ENCODE results near the gene CIDEB.

The CIDEB gene

DNA sequence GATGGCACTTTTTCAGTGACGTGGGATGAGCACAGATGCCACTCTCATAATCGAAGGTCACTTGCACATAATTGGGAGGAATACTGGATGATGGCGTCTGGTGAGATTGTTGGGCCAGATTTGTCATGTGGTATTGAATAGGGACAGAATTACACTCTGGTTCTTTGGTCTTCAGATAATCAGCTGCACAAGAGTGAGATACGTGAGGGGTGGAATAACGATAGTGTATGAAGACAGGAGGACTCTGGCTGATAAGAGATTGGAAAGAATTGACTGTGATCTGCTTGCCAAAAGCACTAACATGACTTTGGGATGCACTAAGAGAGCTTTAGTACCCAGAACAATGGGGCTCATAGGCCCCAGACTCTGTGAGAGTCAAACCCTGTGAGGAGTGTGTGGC, 29.4 kb downstream of the CIDEB start:
- DNase-seq = no peak
- in situ Hi-C loops (cut with MboI; ENCODE audit: low pct_unique_long_range_greater_than_20kb, low sequenced_read_pairs) = no loop called here

DNA sequence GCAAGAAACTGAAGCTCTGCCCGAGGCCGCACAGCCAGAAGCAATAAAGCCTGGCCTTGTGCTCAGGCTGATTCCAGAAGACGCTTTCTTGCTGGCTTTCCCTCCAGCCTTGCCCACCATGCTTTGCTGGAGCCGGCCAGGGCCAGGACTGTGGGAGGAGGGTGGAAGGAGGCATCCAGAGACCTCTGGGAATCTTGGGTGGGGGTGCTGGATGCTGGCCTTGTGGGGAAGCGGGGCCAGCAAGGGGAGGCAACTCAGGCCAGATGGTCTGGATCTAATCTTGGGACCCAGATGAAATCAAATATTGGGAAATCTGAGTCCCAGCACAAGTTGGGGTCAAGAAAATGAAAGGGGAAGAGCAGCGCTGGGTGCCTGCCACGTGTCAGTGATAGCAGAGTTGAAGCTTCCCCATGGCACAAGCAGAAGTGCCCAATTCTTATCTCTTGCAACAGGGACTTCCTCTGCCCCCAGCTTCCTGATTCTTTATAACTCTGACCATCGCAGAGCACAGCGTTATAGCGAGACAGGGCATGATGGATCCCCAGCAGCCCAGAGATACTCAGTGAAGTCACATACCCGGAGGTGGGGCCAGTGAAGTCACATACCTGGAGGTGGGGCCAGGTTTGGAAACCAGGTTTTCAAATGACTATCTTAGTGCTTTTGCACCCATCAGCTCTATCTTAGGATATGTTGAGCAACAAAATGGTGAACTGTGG, 30.0 kb downstream of the CIDEB start:
- peak; percentile 95 for DNase-seq
- in situ Hi-C loops (cut with MboI; ENCODE audit: low pct_unique_long_range_greater_than_20kb, low sequenced_read_pairs) = no loop called here

DNA sequence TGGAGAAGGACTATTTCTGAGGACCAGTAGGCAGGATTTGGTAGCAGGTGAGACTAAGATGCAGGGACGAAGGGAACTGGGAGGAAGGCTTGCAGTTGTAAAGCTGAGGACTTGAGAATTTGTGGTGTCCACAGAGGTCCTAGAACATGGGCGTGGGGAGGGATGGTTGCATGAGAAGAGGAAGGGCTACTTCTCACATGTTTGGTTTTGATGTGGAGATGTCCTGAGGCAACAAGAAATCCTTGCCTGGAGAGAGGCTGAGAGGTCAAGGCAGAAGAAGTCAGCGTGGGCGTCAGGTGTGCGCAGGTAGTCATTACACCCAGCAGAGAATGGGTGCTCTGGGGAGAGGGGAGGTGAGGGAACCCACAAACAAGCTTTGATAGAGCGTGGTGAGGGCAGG, 30.7 kb downstream of the CIDEB start:
- no peak for DNase-seq
- in situ Hi-C loops (cut with MboI; ENCODE audit: low pct_unique_long_range_greater_than_20kb, low sequenced_read_pairs) = no loop called here

DNA sequence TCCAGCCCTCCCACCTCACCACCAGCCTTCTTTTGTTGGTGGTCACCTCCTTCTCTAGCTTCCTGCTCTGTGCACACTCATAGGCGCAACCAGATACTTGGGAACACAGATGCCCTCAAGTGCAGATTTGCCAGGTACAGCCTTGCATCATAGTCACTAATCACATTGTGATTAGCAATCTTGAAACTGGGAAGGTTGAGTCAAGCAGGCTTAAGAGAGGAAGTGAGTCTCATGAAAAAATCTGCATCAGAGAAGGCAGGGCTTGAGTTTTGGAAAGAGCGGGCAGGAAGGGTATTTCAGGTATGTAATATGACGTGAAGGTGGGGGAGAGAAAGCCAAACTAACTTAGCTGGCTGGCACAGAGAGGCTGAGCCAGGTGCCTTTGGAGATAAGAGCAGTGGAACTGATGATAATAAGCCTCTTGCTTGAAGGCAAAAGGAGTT, 33.7 kb downstream of the CIDEB start:
- DNase-seq = peak; percentile 41
- in situ Hi-C loops (cut with MboI; ENCODE audit: low pct_unique_long_range_greater_than_20kb, low sequenced_read_pairs) = no loop called here

DNA sequence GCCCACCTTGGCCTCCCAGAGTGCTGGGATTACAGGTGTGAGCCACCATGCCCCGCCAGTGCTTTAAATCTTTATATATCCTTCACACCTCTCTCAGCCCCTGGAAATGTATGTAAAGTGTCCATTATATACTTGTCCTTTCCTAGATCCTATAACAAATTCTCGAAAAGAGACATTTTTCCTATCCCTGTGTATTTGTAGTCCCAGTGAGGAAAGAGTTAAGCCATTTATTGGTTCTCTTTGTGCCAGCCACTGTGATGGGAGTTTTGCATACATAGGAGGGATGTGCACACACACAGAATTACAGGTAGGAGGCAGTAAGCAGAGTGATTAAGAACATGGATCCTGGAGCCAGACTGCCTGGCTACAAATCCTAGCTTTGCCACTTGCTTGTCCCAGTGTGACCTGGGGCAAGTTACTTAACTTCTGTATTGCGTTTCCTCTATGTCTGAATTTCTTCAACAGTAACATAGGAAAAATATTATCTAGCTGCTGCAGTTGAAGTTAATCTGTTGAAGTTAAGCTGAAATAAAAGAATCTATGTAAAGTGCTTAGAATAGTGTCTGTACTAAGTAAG, 34.3 kb downstream of the CIDEB start:
- peak; percentile 32 for DNase-seq
- in situ Hi-C loops (cut with MboI; ENCODE audit: low pct_unique_long_range_greater_than_20kb, low sequenced_read_pairs) = no loop called here

DNA sequence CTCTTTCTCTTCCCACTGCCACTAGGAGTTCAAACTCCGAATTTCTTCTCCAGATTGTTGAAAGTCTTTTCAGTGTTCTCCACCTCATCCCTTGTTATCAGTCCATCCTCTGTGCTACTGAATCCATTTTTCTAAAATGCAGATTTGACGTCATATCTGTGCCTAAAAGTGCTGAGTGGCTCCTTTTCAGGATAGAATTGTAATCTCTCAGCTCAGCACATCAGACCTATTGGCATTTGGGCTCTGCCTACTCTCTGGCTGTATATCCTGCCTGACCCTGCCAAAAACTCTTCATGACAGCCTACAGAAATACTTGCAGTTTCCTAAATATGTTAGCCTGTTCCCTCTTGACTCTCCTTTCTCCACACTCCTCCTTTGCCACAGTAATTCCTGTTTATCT, 35.3 kb downstream of the CIDEB start:
- no peak for DNase-seq
- in situ Hi-C loops (cut with MboI; ENCODE audit: low pct_unique_long_range_greater_than_20kb, low sequenced_read_pairs) = no loop called here

DNA sequence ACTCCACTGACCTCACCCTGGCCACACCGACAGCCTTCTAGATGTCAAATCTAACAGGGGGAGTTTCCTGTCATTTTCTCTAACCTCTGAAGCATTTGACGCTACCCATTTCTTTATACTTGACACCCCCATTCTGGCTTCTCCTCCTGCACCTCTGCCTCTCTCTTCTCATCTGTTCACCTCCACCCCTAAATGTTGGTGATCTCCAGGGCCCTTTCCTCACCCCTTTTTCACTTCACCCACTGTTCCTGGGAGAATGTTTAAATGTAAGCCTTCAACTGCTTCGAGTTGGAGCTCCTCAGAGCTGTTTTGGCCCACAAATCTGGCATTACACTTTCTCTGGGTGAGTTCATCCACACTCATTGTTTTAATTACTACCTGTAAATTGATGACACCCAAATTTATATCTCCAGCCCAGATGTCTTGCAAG, 35.9 kb downstream of the CIDEB start:
- in situ Hi-C loops (cut with MboI; ENCODE audit: low pct_unique_long_range_greater_than_20kb, low sequenced_read_pairs) = no loop called here
- no peak for DNase-seq

DNA sequence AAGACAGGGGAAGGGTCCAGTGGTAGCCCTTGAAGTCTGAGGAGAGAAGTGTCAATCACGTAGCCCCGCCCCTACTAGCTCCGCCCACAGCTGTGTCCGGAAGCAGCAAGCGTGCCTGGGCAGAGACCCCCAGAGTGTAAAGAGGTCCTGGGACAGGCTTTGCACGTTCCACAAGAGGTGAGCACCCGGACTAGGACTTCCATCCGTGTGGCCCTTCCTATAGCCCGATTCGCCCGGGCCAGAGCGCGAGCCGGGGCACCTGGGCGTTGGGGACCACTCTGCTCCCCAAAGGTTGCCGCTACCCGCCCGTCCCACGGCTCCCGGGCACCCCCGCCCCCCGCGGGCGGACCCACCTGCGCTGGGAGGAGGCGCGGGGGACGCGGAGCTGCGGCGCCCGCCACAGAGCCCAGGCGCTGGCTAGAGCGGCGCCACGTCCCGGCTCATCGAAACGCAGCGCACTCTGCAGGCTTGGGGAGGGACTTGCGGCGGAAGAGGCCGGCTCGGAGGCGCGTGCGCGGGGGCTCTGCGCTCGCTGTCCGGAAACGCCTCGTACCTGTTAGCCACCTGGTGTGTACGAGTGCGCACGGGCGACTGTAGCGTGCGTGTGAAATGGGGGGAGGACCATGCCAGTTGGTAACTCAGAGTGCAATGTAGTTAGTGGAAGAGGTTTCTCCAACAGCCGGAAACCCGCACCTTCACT, 36.5 kb downstream of the CIDEB start, which contains the start of gene RABGGTA:
Gene RABGGTA, minus strand, starts transcription at position 464 of the 700 bp plus-strand sequence. CDS start 482 bp downstream, outside the sequence.
- DNase-seq = peak; percentile 92
- in situ Hi-C loops (cut with MboI; ENCODE audit: low pct_unique_long_range_greater_than_20kb, low sequenced_read_pairs) = no loop called here

DNA sequence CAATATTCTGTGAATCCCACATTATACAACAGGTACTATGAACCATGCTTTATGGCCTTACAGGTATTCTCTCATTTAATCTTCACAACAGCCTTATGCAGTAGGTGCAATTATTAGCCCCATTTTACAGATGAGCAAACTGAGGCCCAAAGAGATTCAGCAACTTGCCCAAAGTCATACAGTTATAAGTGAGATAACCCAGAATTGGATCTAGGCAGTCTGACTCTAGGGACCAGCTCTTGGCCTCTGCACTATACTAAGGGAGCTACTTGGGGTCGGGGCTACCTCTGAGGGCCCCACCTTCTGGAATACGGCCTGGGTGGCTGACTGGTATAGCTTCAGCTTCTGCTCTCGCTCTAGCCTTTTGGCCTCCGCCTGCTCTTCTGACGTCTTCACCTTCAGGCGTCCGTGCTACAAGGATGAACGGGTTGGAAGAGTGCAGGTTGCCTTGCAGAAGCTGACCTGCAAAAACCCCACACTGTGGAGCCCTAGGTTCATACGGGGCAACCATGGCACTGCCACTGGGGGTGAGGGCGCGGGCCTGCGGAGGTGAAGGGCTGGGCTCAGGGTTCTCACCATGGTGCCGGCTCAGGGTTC, 37.1 kb downstream of the CIDEB start:
- in situ Hi-C loops (cut with MboI; ENCODE audit: low pct_unique_long_range_greater_than_20kb, low sequenced_read_pairs) = no loop called here
- no peak for DNase-seq

DNA sequence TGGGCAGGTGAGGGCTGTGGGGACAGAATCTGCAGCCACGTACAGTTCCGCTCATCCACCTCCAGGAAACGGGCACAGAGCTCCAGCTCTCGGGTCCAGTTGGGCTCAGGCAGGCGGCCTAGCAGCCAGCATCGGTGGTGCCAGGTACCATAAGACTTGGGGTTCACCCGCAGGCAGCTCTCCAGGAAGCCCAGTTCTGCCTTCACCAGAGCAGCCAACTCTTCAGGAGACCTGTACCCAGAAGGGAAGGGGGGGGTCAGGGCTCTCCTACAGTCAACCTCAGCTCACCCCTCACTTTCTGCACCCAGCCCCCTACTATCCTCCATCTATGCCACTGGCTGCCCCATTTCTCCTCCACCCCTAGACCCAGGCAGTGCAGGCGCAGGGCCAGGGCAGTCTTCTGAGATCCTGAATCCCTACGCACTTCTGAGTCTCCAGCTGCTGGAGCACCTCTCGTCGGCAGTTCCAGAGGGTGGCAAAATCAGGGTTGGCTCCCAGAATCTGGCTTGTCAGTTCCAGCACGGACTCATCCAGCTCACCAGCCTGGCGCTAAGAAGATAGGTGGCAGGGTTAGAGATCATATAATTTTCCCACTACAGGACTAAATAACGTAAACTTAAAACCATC, 37.8 kb downstream of the CIDEB start:
- in situ Hi-C loops (cut with MboI; ENCODE audit: low pct_unique_long_range_greater_than_20kb, low sequenced_read_pairs) = no loop called here
- no peak for DNase-seq

DNA sequence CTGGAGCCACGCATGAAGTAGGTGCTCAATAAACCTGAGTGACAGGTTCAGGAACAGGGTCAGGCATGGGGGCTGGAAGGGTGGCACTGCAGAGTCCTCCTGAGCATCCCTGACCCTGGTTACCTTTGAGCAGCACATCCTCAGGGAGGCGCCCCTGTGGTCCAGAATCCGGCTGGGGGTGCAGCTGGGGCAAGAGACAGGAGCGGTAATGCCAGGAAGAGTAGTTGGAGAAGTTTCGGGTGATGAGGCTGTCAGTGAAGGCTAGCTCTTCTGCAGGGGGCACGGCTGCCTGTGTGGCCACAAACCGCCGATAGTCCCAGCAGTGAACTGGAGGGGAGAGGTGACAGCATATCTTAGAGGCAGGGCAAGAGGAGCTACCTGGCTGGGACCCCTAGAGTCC, 38.4 kb downstream of the CIDEB start:
- in situ Hi-C loops (cut with MboI; ENCODE audit: low pct_unique_long_range_greater_than_20kb, low sequenced_read_pairs) = no loop called here
- DNase-seq = no peak

DNA sequence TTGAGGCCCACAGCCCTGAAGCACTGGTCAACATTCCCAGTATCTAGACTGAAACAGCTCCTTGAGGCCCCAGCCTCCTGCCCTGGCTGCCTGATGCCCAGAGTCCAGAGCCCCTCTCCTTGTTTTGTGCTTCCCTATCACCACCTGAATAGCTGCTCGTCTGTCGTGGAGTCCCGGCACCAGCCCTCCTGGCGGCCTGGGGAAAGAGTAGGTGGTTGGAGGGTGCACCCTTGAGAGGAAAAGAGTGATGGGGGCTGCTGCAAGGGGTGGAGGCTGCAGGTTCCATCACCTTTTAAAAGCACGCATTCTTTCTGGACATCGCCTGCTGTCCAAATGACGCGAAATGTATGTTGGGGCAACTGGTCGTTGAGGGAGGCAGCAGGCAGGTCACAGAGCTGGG, 39.6 kb downstream of the CIDEB start:
- no peak for DNase-seq

DNA sequence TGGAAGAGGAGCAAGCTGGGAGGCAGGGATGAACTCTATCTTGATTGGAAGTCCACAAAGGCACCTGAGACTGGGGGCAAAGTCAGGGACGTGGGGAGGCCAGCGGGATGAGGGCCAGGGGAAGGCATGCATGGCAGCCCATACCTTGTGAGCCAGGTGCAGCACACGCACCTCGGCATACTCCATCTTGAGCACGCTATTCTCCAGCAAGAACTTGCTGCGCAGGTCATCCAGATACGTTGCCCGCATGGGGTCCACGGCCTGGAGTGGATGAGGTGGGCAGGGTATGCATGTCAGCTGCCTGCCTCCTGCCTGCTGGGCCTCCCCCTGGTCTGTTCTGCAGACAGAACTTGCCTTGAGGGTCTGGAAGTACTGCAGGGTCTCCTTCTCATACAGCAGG, 40.3 kb downstream of the CIDEB start:
- DNase-seq = no peak
- in situ Hi-C loops (cut with MboI; ENCODE audit: low pct_unique_long_range_greater_than_20kb, low sequenced_read_pairs) = no loop called here

More for the DNA sequence above, 39.6 kb downstream of the CIDEB start:
- in situ Hi-C loops (cut with MboI; ENCODE audit: low pct_unique_long_range_greater_than_20kb, low sequenced_read_pairs) = no loop called here

DNA sequence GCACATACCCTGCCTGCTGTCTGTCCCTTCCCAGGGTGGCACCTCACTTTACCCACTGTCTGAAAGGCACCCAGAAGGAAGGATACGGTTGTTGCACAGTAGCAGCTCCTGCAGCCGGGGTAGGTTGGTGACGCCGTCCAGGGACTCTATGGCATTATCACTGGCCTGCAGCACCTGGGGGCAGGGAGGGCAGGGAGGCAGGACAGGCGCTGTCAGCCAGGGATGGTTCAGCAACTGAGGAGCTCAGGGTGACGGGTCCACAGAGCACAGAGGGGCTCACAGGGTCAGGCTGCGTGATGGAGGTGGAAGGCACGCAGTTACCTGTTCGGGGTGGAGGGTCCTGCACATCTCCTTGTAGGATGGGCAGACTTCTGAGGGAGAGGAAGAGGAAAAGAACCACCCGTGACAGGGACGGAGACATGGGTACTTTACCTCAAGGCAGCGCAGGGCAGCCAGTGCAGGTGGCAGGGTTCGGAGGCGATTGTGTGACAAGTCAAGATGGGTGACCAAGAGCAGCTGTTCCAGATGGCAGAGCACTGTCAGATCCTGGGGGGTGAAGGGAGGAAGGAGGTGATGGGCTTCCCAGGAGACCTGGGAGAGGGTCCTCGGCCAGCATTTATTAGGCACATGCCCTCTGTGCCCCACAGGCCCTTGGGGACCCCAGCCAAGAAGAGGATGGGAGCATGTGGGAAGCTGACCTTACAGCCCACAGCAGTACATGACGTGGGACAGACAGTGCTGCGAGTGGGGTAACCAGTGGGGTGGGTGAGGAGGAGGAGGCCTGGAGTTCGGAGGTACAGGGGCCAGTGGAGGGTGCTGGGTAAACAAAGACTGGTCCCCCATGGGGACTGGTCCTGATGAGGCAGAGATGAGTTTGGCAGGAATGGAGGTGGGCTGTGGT, 41.2 kb downstream of the CIDEB start:
- DNase-seq = no peak
- in situ Hi-C loops (cut with MboI; ENCODE audit: low pct_unique_long_range_greater_than_20kb, low sequenced_read_pairs) = no loop called here

DNA sequence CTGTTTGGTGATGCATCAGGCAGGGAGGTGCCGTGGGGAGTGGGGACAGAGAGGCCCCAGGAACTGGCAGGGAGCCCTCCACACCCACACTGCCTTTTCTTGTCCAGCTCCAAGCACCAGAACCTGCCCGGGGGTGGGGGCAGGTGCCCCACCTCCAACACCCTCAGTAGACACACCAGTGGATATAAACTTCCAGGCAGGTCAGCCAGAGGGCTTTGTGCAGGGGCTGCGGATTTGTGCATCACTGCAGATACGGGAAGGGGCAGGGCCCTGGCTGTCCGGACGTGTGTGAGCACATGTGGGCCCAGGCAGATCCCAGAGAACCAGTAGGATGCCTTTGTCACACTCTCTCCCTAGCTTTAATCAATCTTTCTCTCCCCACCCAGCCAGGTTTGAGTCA, 43.5 kb downstream of the CIDEB start:
- in situ Hi-C loops (cut with MboI; ENCODE audit: low pct_unique_long_range_greater_than_20kb, low sequenced_read_pairs) = no loop called here
- DNase-seq = no peak

DNA sequence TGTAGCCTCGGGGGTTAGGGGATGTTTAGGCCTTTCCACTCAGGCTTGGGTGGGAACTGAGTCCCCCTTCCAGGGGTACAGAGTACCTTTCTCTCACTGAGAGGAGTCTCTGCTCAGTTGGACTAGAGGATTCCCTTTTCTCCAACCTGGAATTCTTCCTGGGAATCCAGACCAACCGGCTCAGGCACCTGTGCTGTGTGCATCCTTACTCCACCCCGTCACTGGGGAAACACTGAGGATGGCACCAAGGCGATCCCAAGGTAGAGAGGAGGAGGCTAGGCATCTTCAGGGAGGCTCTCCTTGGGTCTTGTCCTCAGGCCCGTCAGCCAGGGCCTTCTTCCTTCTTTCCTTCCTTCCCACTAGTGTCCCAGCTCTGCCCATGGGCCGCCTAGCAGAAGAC, 43.9 kb downstream of the CIDEB start:
- in situ Hi-C loops (cut with MboI; ENCODE audit: low pct_unique_long_range_greater_than_20kb, low sequenced_read_pairs) = no loop called here
- no peak for DNase-seq

DNA sequence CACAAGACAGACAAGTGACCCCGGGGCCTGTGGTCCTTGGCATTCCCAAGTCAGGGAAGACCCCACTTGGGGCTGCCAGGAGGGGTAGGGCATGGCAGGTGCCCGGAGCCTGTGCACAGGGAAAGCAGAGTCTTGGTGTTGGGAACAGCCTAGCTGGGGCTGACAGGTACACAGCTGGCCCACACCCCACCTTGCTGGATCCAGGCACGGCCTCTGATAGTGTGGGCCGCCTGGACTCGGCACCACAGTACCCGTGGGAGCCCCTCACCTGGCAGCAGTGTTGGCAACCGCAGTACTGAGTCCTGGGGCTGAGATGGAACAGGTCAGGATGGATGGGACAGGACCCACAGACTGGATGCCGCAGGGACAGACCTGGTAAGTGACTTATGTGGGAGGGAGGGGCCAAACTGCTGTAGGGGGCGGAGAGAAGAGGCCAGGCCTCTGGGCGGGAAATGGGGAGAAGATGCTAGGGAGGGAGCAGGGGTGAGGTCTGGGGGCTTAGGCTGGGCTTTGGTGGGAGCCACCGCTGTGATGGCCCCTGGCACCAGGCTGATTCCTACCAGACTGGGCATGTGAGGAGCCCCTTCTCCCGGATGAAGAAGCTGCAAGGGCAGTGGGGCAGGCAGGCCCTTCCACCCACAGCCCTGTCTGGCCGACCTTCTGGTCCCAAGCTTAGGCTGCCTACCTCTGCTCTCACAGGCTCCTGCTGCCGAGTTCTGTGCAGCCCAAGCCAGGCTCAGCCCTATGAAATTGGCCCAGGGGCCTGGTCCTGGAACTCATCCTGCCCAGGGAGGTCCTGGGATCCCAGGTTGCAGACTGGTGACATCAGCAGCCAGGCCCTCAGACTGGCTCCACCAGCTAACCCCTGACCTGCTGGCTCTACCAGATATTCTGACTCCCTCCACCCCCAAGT, 44.7 kb downstream of the CIDEB start, which contains the start of gene TGM1:
Gene TGM1, minus strand, starts transcription at position 357 of the 913 bp plus-strand sequence. CDS start 825 bp downstream, outside the sequence.
- DNase-seq = no peak
- in situ Hi-C loops (cut with MboI; ENCODE audit: low pct_unique_long_range_greater_than_20kb, low sequenced_read_pairs) = no loop called here

DNA sequence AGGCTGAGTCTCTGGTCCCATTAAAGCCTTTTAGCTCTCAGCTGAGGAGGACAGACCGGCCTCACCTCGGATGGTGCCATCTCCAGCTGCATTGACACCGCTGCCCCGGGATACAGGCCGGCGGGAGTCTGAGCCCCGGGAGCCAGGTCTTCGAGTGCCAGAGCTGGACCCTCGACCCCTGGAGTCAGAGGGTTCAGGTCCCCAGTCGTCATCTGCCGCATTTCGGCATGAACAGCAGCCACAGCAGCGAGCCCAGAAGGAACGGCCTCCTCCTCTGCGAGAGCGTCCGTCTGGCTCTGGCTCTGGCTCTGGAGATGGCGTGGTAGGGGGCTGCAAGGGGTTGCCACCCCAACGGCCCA, 45.8 kb downstream of the CIDEB start:
- in situ Hi-C loops (cut with MboI; ENCODE audit: low pct_unique_long_range_greater_than_20kb, low sequenced_read_pairs) = no loop called here
- DNase-seq = no peak
